HUDEP-2 (cell line): ENCODE data around the gene KIAA0408.
"Not testable (repeated sequence)": the region's sequence is repeated elsewhere in the genome, so short reads cannot be mapped to it uniquely, and the experiment has no call there.

ENCODE experiments used
- DNase-seq, 76 experiments: peaks; one replicate each; lab custom pipeline; 2025; ENCODE audit not compliant: unreplicated experiment in 76 of 76; lab: John Stamatoyannopoulos, UW

The KIAA0408 gene

DNA sequence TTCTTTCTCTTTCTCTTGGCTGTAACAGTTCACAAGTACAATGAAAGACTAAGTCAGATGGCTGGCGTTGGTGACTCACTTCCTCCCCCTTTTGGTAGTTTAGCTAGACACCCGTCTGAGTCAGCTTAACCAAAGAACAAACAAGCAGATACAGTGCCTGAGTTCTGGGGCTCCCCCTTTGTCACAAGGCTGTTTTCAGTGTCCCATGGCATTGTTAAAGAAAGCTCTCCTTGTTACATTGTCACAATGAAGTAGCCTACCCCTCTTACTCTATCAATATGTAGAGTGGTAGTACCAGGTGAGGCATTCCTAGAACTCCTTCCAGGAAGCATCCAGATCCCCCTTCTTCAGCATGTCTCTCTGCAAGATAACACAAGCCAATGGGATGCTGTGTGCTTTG, 38.6 kb downstream of the KIAA0408 start:
- DNase-seq: peak in 63 of 76 experiments; percentile 3 to 83 (median 34)

DNA sequence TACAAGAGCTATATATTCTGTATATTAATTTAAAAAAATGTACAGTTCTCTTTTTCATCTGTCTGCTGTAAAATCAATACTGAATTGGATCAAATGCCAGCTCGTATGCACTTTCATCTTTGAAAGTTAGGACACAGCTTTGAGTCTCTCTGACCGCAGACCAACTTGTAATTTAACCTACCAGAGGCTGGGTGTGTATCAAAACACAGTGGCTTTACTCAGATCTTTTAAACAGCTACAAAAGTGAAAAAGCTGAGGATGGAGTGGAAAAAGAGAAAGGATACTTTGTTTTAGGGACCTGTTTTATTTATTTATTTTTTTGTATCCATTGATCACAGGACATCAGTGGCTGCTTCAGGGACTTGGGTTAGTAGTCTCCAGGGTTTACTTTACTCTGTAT, 44.1 kb downstream of the KIAA0408 start:
- no peak for DNase-seq

DNA sequence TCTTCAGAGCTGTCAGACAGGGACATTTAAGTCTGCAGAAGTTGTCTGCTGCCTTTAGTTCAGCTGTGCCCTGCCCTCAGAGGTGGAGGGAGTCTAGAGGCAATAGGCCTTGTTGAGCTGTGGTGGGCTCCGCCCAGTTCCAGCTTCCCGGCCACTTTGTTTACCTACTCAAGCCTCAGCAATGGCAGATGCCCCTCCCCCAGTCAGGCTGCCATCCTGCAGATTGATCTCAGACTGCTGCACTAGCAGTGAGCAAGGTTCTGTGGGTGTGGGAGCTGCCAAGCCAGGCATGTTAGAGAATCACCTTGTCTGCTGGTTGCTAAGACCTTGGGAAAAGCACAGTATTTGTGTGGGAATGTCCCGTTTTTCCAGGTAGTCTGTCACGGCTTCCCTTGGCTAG, 46.1 kb downstream of the KIAA0408 start:
- DNase-seq: not testable (repeated sequence)

DNA sequence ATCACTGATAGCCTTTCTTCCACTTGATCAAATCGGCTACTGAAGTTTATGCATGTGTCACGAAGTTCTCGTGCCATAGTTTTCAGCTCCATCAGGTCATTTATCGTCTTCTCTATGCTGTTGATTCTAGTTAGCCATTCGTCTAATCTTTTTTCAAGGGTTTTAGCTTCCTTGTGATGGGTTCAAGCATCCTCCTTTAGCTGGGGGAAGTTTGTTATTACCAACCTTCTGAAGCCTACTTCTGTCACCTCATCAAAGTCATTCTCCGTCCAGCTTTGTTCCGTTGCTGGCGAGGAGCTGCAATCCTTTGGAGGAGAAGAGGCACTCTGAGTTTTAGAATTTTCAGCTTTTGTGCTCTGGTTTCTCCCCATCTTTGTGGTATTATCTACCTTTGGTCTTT, 47.2 kb downstream of the KIAA0408 start:
- not testable (repeated sequence) for DNase-seq
